Cerebellar cortex (tissue), 1 donor: Measurements from ENCODE around the gene PHTF1.
"Not testable (repeated sequence)": the region's sequence is repeated elsewhere in the genome, so short reads cannot be mapped to it uniquely, and the experiment has no call there.

ENCODE experiments used
- DNase-seq: peaks from one replicate; pipeline ENCODE4 v3.0.0-alpha.2; 2015; ENCODE audit warnings: low spot score

The PHTF1 gene

GRCh38 chr1:113718621-113719020, 40.7 kb downstream of the PHTF1 start:
- not testable (repeated sequence) for DNase-seq

DNA sequence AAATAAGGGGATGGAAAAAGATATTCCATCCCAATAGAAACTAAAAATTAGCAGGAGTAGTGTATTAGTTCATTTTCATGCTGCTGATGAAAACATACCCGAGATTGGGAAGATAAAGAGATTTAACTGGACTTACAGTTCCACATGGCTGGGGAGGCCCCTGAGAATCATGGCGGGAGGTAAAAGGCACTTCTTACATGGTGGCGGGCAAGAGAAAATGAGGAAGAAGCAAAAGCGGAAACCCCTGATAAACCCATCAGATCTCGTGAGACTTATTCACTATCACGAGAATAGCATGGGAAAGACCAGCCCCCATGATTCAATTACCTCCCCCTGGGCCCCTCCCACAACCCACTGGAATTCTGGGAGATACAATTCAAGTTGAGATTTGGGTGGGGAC, 41.8 kb downstream of the PHTF1 start:
- not testable (repeated sequence) for DNase-seq

DNA sequence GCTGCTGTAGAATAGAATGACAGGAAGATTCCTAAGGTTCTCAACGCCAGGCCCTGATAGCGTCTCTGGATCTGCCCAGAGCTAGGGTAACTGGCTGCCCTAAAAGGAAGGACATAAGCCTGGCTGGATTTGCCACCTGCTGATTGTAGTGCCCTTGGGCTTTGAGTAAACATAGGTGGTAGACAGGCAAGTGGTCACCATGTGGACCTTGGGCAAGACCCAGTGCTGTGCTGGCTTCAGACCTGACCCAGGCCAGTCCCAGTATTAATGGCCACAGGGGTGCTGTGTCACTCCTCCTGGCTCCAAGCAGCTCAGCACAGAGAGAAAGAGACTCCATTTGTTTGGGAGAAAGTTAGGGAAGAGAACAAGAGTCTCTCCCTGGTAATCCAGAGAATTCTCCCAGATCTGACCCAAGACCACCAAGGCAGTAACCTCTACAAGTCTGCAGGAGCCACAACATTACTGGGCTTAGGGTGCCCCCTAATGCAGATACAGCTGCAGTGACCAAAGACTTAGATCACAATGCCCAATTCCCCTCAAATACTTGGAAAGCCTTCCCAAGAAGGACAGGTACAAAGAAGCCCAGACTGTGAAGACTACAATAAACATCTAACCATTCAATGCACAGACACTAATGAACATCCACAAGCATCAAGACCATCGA, 44.5 kb downstream of the PHTF1 start:
- DNase-seq = no peak

GRCh38 chr1:113701429-113701828, 57.9 kb downstream of the PHTF1 start:
- no peak for DNase-seq

DNA sequence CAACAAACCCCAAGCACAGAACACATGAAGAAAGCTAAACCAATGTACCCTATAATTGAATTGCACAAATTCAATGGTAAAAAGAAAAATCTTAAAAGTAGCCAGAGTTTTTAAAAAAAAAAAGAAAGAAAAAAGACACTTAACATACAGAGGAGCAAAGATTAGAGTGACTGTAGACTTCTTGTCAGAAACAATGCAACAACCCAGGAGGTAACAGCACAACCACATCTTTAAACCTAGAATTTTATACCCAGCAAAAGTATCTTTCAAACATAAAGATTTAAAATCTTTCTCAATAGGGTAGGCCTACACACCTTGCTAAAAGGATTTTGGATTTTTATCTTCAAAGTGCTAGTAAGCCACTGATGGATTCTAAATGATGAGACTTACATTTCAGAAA, 64.4 kb downstream of the PHTF1 start:
- DNase-seq = no peak

DNA sequence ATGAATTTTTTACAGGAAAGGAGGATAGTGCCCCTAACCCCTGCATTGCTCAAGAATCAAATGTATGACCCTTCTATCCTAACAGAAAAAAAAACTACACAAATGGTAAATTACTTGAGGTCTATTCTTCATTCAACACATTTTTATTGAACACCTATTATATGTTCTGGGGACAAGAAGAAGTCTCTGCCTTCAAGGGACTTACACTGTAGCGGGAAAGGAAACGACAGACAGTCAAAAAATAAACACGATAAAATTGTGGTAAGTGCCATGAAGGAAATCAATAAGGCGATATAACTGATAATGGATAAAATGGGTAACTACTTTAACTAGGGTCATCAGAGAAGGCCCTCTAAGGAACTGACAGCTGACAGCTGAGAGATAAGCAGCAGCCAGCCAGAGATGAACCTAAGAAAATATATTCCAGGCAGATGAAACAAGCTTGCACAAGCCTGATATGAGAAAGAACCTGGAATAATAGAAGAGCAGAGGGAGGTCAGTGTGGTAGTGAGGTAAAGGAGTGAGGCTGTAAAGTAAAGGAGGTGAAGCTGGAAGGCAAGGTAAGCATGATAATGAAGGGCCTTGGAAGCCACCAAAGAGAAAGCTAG, 66.4 kb downstream of the PHTF1 start:
- no peak for DNase-seq

DNA sequence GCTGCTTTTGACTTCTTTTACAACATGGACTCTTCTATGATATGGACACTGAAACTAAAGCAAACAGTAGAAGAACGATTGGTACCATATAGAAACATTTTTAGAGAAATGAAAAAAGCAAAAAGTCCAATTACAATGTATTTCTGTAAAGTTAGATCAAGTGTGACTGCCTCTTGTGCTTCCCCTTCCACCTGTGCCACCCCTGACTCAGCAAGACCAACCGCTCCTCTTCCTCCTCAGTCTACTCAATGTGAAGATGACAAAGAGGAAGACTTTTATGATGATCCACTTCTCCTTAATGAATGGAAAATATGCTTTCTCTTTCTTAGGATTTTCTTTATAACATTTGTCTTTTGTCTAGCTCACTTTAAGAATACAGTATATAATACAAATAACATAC, 66.9 kb downstream of the PHTF1 start:
- DNase-seq = no peak

- DNase-seq = no peak
Observed at GRCh38 chr1:113691184-113691583, 68.1 kb downstream of the PHTF1 start.

- DNase-seq = no peak
Observed at GRCh38 chr1:113686891-113687618, 72.2 kb downstream of the PHTF1 start.

GRCh38 chr1:113684153-113684541, 75.1 kb downstream of the PHTF1 start:
- peak; percentile 89 for DNase-seq

DNA sequence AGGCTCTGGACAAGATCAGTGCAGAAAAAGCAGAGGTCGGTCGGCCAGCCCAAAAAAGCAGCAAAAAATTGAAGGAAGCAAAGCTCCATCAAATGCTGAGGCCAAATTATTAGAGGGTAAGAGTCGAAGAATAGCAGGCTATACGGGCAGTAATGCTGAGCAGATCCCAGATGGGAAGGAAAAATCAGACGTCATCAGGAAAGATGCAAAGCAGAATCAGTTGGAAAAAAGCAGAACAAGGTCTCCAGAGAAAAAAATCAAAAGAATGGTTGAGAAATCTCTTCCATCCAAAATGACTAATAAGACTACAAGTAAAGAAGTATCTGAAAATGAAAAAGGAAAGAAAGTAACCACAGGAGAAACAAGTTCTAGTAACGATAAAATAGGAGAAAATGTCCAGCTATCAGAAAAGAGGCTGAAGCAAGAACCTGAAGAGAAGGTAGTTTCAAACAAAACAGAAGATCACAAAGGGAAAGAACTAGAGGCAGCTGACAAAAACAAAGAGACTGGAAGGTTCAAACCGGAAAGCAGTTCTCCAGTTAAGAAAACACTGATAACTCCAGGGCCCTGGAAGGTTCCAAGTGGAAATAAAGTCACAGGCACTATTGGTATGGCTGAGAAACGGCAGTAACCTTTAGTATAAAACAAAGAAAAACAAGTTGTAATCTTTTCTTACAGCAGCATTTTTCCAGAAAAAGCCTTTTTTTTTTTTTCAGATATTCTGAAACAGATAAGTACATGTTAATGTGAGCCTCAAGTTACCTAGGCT, 75.7 kb downstream of the PHTF1 start:
- DNase-seq = no peak

GRCh38 chr1:113681596-113682337, 77.5 kb downstream of the PHTF1 start:
- DNase-seq = no peak

- no peak for DNase-seq
Observed at GRCh38 chr1:113678159-113678469, 81.2 kb downstream of the PHTF1 start.

GRCh38 chr1:113677250-113678158, 81.8 kb downstream of the PHTF1 start:
- peak; percentile 64 for DNase-seq

- no peak for DNase-seq
Observed at GRCh38 chr1:113676524-113676923, 82.8 kb downstream of the PHTF1 start.

GRCh38 chr1:113675302-113675701, 84.0 kb downstream of the PHTF1 start:
- DNase-seq = no peak

GRCh38 chr1:113674591-113674990, 84.7 kb downstream of the PHTF1 start:
- DNase-seq = no peak

- DNase-seq = no peak
Observed at GRCh38 chr1:113672491-113672890, 86.8 kb downstream of the PHTF1 start.

- no peak for DNase-seq
Observed at GRCh38 chr1:113670650-113671049, 88.6 kb downstream of the PHTF1 start.

- DNase-seq = no peak
Observed at GRCh38 chr1:113669988-113670387, 89.3 kb downstream of the PHTF1 start.

DNA sequence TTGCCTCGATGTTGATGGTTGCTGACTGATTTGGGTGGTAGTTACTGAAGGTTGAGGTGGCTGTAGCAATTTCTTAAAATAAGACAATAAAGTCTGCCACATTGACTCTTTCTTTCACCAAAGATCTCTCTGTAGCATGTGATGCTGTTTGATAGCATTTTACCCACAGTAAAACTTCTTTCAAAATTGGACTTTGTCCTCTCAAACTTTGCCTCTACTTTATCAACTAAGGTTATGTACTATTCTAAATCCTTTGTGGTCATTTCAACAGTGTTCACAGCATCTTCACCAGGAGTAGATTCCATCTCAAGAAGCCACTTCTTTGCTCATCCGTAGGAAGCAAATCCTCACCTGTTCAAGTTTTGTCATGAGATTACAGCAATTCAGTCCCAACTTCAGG, 93.2 kb downstream of the PHTF1 start:
- no peak for DNase-seq
